Nephron (organoid): ENCODE measurements around the gene SMIM36.

ENCODE experiments used
- H3K27ac Mint-ChIP-seq, 3 experiments: 2 replicates each; pipeline ENCODE4 v1.8.0; 2020; ENCODE audit warnings: mixed read lengths in 3 of 3, mild to moderate bottlenecking in 2 of 3, moderate library complexity in 1 of 3
- H3K27me3 Mint-ChIP-seq: 2 replicates; pipeline ENCODE4 v1.8.0; 2021; ENCODE audit warnings: low read depth, mild to moderate bottlenecking, moderate library complexity, mixed read lengths
- H3K36me3 Mint-ChIP-seq: 2 replicates; pipeline ENCODE4 v1.8.0; 2020; ENCODE audit warnings: low read depth, mixed read lengths
- H3K4me1 Mint-ChIP-seq: 2 replicates; pipeline ENCODE4 v1.8.0; 2020; ENCODE audit warnings: mixed read lengths
- H3K4me3 Mint-ChIP-seq, 3 experiments: 2 replicates each; pipeline ENCODE4 v1.8.0; 2020; ENCODE audit warnings: mild to moderate bottlenecking in 3 of 3, mixed read lengths in 3 of 3, moderate library complexity in 2 of 3
- H3K9me3 Mint-ChIP-seq: 2 replicates; pipeline ENCODE4 v1.8.0; 2020; ENCODE audit warnings: mixed read lengths
- CTCF ChIP-seq, 3 experiments: fragments of 200-600 bp; sonication (generic); IDR thresholded peaks; one replicate each; pipeline ENCODE4 v1.5.0; 2021; ENCODE audit warnings: antibody characterized with exemption in 3 of 3; ENCODE audit not compliant: unreplicated experiment in 3 of 3

The SMIM36 gene

GRCh38 chr17:55418369-55419268, 92.6 kb downstream of the SMIM36 start:
- Mint-ChIP-seq H3K4me1 (peaks cover 41% of the 10 kb centered on the region), H3K9me3 (peaks cover 3% of the 10 kb centered on the region), H3K27ac (no peak overlapping the region), H3K4me3 (peak overlapping the region; percentile 92 to 93 (median 92)), H3K27me3 (peaks cover 8% of the 10 kb centered on the region), H3K36me3 (peaks cover 49% of the 10 kb centered on the region)
- no peak for TF ChIP-seq CTCF (IDR thresholded peaks at IDR 0.05; ENCODE audit: unreplicated experiment in 3 of 3)

- peaks cover 49% of the 10 kb centered on the region for H3K36me3 Mint-ChIP-seq
Measured at GRCh38 chr17:55417411-55418268, 93.6 kb downstream of the SMIM36 start.

GRCh38 chr17:55416470-55417052, 94.7 kb downstream of the SMIM36 start:
- H3K27ac Mint-ChIP-seq, result peak overlapping the region; percentile 23 to 88 (median 42)

More at GRCh38 chr17:55417411-55418268, 93.6 kb downstream of the SMIM36 start:
- Mint-ChIP-seq H3K9me3 (peaks cover 3% of the 10 kb centered on the region), H3K27ac (peak overlapping the region in 1 of 3 experiments; percentile 88), H3K4me1 (peaks cover 41% of the 10 kb centered on the region), H3K27me3 (peaks cover 3% of the 10 kb centered on the region), H3K4me3 (no peak overlapping the region)
- no peak for TF ChIP-seq CTCF (IDR thresholded peaks at IDR 0.05; ENCODE audit: unreplicated experiment in 3 of 3)

DNA sequence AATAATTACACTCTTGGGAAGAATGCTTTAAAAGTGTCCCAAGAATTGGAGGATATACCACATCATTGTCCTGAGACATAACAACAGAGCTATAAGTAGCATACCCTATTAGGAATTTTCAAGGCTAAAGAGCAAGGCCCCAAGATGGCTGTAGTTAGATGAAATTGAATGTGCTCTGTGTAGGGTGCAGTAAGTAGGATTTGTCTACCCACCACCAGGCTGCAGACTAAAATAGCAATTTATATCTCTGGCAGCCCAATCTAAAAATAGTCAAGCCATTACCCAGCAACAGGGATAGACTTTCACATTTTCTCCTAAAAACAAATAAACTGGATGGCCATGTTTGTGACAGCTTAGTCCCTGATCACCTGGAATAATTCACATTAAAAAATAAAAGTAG, 95.3 kb downstream of the SMIM36 start:
- Mint-ChIP-seq H3K4me3 (no peak overlapping the region), H3K4me1 (peaks cover 37% of the 10 kb centered on the region), H3K36me3 (peaks cover 52% of the 10 kb centered on the region), H3K27me3 (no peaks in the 10 kb centered on the region), H3K27ac (peak overlapping the region in 1 of 3 experiments; percentile 23), H3K9me3 (peaks cover 3% of the 10 kb centered on the region)
- TF ChIP-seq CTCF (IDR thresholded peaks at IDR 0.05; ENCODE audit: unreplicated experiment in 3 of 3), result no peak

More at GRCh38 chr17:55416470-55417052, 94.7 kb downstream of the SMIM36 start:
- Mint-ChIP-seq H3K36me3 (peaks cover 49% of the 10 kb centered on the region), H3K27me3 (no peaks in the 10 kb centered on the region), H3K4me1 (peaks cover 37% of the 10 kb centered on the region), H3K4me3 (peak overlapping the region in 1 of 3 experiments; percentile 2), H3K9me3 (peaks cover 3% of the 10 kb centered on the region)
- TF ChIP-seq CTCF (IDR thresholded peaks at IDR 0.05; ENCODE audit: unreplicated experiment in 3 of 3), result no peak

DNA sequence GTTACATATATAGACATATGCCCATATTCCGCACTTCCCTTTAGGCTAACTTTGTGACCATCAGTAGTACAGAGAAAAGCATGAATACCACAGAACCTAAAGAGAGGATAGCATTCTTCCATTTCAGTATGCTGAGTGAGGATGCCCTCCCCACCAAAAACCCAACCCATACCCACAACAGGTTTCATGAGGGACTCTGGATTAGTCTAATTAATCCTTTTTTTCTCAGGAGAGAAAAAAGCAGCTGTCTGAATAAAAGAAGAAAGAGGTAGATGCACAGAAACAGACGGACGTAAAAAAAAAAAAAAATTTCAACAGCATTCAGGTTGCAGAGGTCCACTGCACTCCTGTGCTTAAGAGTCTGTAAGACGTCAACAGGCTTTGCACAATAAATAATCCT, 96.3 kb downstream of the SMIM36 start:
- peaks cover 62% of the 10 kb centered on the region for H3K36me3 Mint-ChIP-seq
- H3K4me3 Mint-ChIP-seq, result no peak overlapping the region
- no peaks in the 10 kb centered on the region for H3K27me3 Mint-ChIP-seq
- no peak for TF ChIP-seq CTCF (IDR thresholded peaks at IDR 0.05; ENCODE audit: unreplicated experiment in 3 of 3)
- H3K27ac Mint-ChIP-seq, result no peak overlapping the region
- peaks cover 3% of the 10 kb centered on the region for H3K9me3 Mint-ChIP-seq
- H3K4me1 Mint-ChIP-seq, result peaks cover 32% of the 10 kb centered on the region
